Measurements from ENCODE around the gene F13A1. TPM values are rescaled to one million over a fixed set of nuclear protein-coding genes. Genes with fewer than 3 reads are reported as not detected.

Gene F13A1
- polyA plus RNA-seq, 1 of the 3 experiments (the other 2 are of a cell fraction) = not detected

DNA sequence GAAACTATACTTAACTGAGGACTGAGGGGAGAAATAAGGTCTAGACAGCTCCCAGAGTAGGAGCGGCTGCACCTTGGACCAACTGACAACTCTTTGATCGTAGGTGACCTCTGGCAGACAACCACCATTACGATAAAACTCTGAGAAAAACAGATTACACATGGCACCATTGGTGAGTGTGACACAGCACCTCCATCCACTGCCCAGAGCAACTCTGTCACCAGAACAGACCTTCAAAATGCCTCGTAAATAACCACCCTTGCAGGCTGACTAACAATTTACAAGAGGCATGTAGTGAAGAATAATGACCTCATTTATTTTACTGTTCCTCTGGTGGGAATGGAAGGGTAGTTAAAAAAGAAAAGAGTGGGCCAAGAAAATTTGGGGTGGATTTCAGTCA, 64.2 kb downstream of the F13A1 start:
- Histone ChIP-seq H3K9me3 (no peaks in the 10 kb centered on the region), H3K4me3 (ENCODE audit: low read depth in 2 of 2, low read length in 1 of 2) (no peak overlapping the region), H3K79me2 (ENCODE audit: insufficient read depth) (no peaks in the 10 kb centered on the region), H4K20me1 (ENCODE audit: insufficient read depth) (no peaks in the 10 kb centered on the region), H3K27ac (ENCODE audit: low read depth in 2 of 2, low read length in 1 of 2) (no peak overlapping the region), H3F3A (replicated peaks; ENCODE audit: insufficient read depth) (no peaks in the 10 kb centered on the region), H2AFZ (ENCODE audit: low read depth) (no peak overlapping the region), H3K9ac (no peak overlapping the region), H3K4me1 (ENCODE audit: control insufficient read depth in 1 of 2, insufficient read depth in 2 of 2, low read depth in 1 of 2, low read length in 1 of 2) (no peaks in the 10 kb centered on the region; a peak in 1 of 4 replicates), H3K4me2 (no peak overlapping the region), H3K9me2 (no peaks in the 10 kb centered on the region), H3K36me3 (replicated peaks in 1 of 2; ENCODE audit: control insufficient read depth in 1 of 2, insufficient read depth in 2 of 2, low read length in 1 of 2) (no peaks in the 10 kb centered on the region), H3K27me3 (ENCODE audit: insufficient read depth) (no peaks in the 10 kb centered on the region; the same call in 1 of the 2 replicates)
- WGBS (ENCODE audit: low lambda C conversion rate) = 6% methylated on average over 3 of the region's 4 CpGs
- POLR2A ChIA-PET = no interaction called here
- CTCF ChIA-PET = no interaction called here
- DNase-seq = no peak
- TF ChIP-seq TCF12 (IDR thresholded peaks at IDR 0.05) (no peak), FOXJ3 (CRISPR knock-in tag; IDR thresholded peaks at IDR 0.05) (no peak), MXI1 (IDR thresholded peaks at IDR 0.05; ENCODE audit: low read depth, low read length) (no peak), SIN3A (IDR thresholded peaks at IDR 0.05; ENCODE audit: borderline replicate concordance, low read depth, low read length) (no peak), CHD2 (IDR thresholded peaks at IDR 0.05; ENCODE audit: low read length, partially characterized antibody) (no peak), SMC3 (IDR thresholded peaks at IDR 0.05; ENCODE audit: low read depth, low read length) (no peak), EP300 (IDR thresholded peaks at IDR 0.05; ENCODE audit: borderline replicate concordance in 1 of 2, low read depth in 1 of 2, low read length in 1 of 2) (no peak)

DNA sequence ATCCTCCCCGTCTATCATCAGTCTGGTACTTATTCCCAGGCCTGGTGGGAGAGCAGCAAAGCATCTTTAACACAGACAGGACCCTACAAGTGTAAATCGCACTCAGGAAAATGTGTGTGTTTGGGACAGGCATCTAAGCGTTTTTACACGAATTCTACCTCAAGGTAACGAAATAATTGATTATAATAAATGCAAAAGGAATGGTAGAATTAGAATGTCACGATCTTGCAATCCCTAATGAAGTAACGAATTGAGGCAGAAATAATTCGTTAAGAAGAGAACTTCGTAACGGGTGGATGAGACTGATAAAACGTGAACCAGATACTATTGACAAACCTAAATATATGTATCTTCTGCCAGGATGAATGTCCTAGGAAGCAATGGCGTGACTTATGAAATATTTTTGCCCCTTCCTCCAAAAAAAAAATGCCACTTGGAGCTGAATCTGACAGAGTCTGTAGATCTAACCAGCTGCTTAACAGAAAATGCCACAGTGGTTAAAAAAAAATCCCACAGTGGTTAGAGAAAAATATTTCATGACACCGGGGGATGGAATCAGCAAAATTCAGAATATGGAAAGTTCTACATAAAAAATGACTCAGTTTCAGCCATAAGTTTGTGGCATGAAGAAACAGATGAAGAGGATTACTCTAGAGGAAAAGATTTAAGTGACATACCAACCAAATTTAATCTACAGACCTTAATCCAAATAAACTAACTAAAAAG, 68.7 kb downstream of the F13A1 start:
- H3K4me3 ChIP-seq (ENCODE audit: low read depth in 2 of 2, low read length in 1 of 2) = no peak overlapping the region
- H3K79me2 ChIP-seq (ENCODE audit: insufficient read depth) = no peaks in the 10 kb centered on the region
- H3K4me1 ChIP-seq (ENCODE audit: control insufficient read depth in 1 of 2, insufficient read depth in 2 of 2, low read depth in 1 of 2, low read length in 1 of 2) = no peaks in the 10 kb centered on the region; a peak in 1 of 4 replicates
- POLR2A ChIA-PET = no interaction called here
- no peak for DNase-seq
- H3K9me2 ChIP-seq = no peaks in the 10 kb centered on the region
- TF ChIP-seq POLR2AphosphoS5 (IDR thresholded peaks at IDR 0.05; ENCODE audit: low read depth, low read length) (no peak), JUND (IDR thresholded peaks at IDR 0.05) (no peak), TAF1 (IDR thresholded peaks at IDR 0.05; ENCODE audit: borderline replicate concordance, low read depth, low read length) (no peak)
- TF ChIP-seq, protein P1, sequence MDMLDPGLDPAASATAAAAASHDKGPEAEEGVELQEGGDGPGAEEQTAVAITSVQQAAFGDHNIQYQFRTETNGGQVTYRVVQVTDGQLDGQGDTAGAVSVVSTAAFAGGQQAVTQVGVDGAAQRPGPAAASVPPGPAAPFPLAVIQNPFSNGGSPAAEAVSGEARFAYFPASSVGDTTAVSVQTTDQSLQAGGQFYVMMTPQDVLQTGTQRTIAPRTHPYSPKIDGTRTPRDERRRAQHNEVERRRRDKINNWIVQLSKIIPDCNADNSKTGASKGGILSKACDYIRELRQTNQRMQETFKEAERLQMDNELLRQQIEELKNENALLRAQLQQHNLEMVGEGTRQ (IDR thresholded peaks at IDR 0.05; ENCODE audit: borderline replicate concordance, low read depth, low read length) = no peak
- TF ChIP-seq, protein P2, sequence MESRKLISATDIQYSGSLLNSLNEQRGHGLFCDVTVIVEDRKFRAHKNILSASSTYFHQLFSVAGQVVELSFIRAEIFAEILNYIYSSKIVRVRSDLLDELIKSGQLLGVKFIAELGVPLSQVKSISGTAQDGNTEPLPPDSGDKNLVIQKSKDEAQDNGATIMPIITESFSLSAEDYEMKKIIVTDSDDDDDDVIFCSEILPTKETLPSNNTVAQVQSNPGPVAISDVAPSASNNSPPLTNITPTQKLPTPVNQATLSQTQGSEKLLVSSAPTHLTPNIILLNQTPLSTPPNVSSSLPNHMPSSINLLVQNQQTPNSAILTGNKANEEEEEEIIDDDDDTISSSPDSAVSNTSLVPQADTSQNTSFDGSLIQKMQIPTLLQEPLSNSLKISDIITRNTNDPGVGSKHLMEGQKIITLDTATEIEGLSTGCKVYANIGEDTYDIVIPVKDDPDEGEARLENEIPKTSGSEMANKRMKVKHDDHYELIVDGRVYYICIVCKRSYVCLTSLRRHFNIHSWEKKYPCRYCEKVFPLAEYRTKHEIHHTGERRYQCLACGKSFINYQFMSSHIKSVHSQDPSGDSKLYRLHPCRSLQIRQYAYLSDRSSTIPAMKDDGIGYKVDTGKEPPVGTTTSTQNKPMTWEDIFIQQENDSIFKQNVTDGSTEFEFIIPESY (IDR thresholded peaks at IDR 0.05; ENCODE audit: borderline replicate concordance, low read depth) = no peak
- H3K4me2 ChIP-seq = no peak overlapping the region
- no peaks in the 10 kb centered on the region for H4K20me1 ChIP-seq (ENCODE audit: insufficient read depth)
- H3K27ac ChIP-seq (ENCODE audit: low read depth in 2 of 2, low read length in 1 of 2) = no peak overlapping the region
- H2AFZ ChIP-seq (ENCODE audit: low read depth) = no peak overlapping the region
- no peaks in the 10 kb centered on the region; the same call in 1 of the 2 replicates for H3K27me3 ChIP-seq (ENCODE audit: insufficient read depth)
- CTCF ChIA-PET = no interaction called here
- no peaks in the 10 kb centered on the region for H3K9me3 ChIP-seq
- H3K36me3 ChIP-seq (replicated peaks in 1 of 2; ENCODE audit: control insufficient read depth in 1 of 2, insufficient read depth in 2 of 2, low read length in 1 of 2) = no peaks in the 10 kb centered on the region
- WGBS (ENCODE audit: low lambda C conversion rate) = 1% methylated on average over 13 of the region's 13 CpGs
- H3K9ac ChIP-seq = no peak overlapping the region
- no peaks in the 10 kb centered on the region for H3F3A ChIP-seq (replicated peaks; ENCODE audit: insufficient read depth)

All from SK-N-SH (cell line).